Stimulated activated CD8-positive, alpha-beta memory T cell treated with anti-CD3 and anti-CD28 coated beads, Interleukin-15, amount 100 ng/mL, for 24 hours (primary cell): ENCODE measurements around the gene USP5.

ENCODE experiments used
- DNase-seq: peaks from one replicate; pipeline ENCODE4 v3.0.0-alpha.2; 2020; ENCODE audit warnings: low read depth

USP5 gene

GRCh38 chr12:6826125-6826733, 25.7 kb upstream of the USP5 start:
- no peak for DNase-seq

GRCh38 chr12:6826734-6827436, 25.1 kb upstream of the USP5 start:
- no peak for DNase-seq

GRCh38 chr12:6827437-6827911, 24.5 kb upstream of the USP5 start:
- DNase-seq: no peak

GRCh38 chr12:6827982-6828780, 23.8 kb upstream of the USP5 start, which contains the start of gene P3H3:
P3H3 (plus strand) TSS chr12:6828407; CDS start chr12:6828441, 34 bp downstream.
- no peak for DNase-seq

- DNase-seq: no peak
These were observed 23.0 kb upstream of the USP5 start for GRCh38 chr12:6828781-6829535.

GRCh38 chr12:6829536-6830220, 22.3 kb upstream of the USP5 start:
- no peak for DNase-seq

- DNase-seq: no peak
These were observed 21.6 kb upstream of the USP5 start for GRCh38 chr12:6830286-6830890.

- no peak for DNase-seq
These were observed 21.0 kb upstream of the USP5 start for GRCh38 chr12:6830999-6831398.

GRCh38 chr12:6831450-6831995, 20.4 kb upstream of the USP5 start:
- DNase-seq: no peak

GRCh38 chr12:6832125-6832524, 19.8 kb upstream of the USP5 start:
- DNase-seq: no peak

- no peak for DNase-seq
These were observed 18.6 kb upstream of the USP5 start for GRCh38 chr12:6833189-6833890.

GRCh38 chr12:6834254-6834653, 17.7 kb upstream of the USP5 start:
- DNase-seq: no peak

- no peak for DNase-seq
These were observed 17.1 kb upstream of the USP5 start for GRCh38 chr12:6834873-6835272.

GRCh38 chr12:6836851-6837250, 15.1 kb upstream of the USP5 start:
- DNase-seq: no peak

GRCh38 chr12:6837370-6838060, 14.4 kb upstream of the USP5 start:
- no peak for DNase-seq

GRCh38 chr12:6838854-6839253, 13.1 kb upstream of the USP5 start:
- no peak for DNase-seq

GRCh38 chr12:6839482-6840201, 12.3 kb upstream of the USP5 start:
- DNase-seq: no peak

GRCh38 chr12:6840330-6840729, 11.6 kb upstream of the USP5 start:
- DNase-seq: no peak
